ENCODE measurements around the gene ADD1. TPM values are rescaled to one million over a fixed set of nuclear protein-coding genes. Genes with fewer than 3 reads are reported as not detected.

The ADD1 gene
- total and polyA plus RNA-seq, 2 of the 13 experiments (the other 11 are each of a cell fraction or from before 2014, with no cell fraction given): 73.9 to 122 TPM

DNA sequence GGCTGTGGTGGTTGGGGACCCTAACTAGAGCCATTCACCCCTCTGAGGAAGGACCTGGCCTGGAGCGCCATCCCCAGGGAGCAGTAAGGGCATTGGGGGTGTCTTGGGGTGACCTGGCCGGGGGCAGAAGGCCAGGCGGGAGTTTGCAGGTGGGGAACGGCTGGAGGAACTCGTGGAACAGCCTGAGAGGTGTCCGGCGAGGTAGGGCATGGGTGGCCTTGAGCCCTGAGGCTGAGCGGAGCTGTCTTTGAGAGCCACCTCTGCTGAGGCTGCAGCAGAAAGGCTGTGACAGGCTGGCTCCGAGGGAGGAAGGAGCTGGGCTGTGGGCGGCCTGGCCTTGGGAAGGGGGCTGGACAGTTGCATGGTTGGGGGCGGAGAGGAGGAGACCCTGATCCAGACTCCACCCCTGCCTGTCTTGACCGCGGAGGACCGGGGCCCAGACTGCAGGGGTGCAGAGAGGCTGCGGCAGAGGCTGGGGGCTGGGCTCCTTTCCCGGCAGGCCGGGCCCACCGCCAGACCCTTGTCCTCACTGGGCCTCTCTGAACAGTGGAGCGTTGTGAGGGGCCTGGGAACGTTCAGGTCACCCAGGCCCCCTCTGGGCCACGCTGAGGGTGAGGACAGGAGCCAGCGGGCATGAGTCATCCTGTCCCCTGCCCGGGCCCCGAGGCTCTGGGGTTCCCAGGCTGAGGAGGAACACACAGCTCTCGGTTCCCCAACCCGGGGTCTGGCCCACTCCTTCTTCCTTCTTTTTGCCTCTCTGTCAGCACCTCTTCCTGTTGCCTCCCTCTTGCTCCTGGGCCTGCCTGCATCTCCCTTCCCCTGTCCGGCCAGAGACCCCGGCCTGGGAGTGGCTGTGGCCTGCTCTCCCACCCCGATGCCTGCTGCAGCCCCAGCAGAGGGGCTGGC lies 42.7 kb upstream of the ADD1 start (continued):
- TF ChIP-seq, protein P1, sequence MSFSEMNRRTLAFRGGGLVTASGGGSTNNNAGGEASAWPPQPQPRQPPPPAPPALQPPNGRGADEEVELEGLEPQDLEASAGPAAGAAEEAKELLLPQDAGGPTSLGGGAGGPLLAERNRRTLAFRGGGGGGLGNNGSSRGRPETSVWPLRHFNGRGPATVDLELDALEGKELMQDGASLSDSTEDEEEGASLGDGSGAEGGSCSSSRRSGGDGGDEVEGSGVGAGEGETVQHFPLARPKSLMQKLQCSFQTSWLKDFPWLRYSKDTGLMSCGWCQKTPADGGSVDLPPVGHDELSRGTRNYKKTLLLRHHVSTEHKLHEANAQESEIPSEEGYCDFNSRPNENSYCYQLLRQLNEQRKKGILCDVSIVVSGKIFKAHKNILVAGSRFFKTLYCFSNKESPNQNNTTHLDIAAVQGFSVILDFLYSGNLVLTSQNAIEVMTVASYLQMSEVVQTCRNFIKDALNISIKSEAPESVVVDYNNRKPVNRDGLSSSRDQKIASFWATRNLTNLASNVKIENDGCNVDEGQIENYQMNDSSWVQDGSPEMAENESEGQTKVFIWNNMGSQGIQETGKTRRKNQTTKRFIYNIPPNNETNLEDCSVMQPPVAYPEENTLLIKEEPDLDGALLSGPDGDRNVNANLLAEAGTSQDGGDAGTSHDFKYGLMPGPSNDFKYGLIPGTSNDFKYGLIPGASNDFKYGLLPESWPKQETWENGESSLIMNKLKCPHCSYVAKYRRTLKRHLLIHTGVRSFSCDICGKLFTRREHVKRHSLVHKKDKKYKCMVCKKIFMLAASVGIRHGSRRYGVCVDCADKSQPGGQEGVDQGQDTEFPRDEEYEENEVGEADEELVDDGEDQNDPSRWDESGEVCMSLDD (CRISPR knock-in tag; IDR thresholded peaks at IDR 0.05; ENCODE audit: borderline replicate concordance): peak; percentile 80; the same call in 1 of the 2 replicates
- TF ChIP-seq SMAD3 (CRISPR knock-in tag; IDR thresholded peaks at IDR 0.05) (peak; percentile 93), ZNF75D (CRISPR knock-in tag; IDR thresholded peaks at IDR 0.05; ENCODE audit: borderline replicate concordance) (no peak), YEATS4 (CRISPR knock-in tag; IDR thresholded peaks at IDR 0.05; ENCODE audit: borderline replicate concordance) (peak; percentile 66), ZBTB7A (CRISPR knock-in tag; IDR thresholded peaks at IDR 0.05) (peak; percentile 95), ZNF350 (CRISPR knock-in tag; IDR thresholded peaks at IDR 0.05; ENCODE audit: borderline replicate concordance, low read depth) (peak; percentile 87), XBP1 (CRISPR knock-in tag; IDR thresholded peaks at IDR 0.05) (no peak), ZNF841 (CRISPR knock-in tag; IDR thresholded peaks at IDR 0.05; ENCODE audit: borderline replicate concordance) (no peak), FOXK1 (CRISPR knock-in tag; IDR thresholded peaks at IDR 0.05; ENCODE audit: borderline replicate concordance, low read depth) (no peak), RBFOX2 (IDR thresholded peaks at IDR 0.05; ENCODE audit: low read depth, low read length) (peak; percentile 76), KDM5B (CRISPR knock-in tag; IDR thresholded peaks at IDR 0.05; ENCODE audit: borderline replicate concordance) (peak; percentile 22; the same call in 1 of the 2 replicates), KLF6 (CRISPR knock-in tag; IDR thresholded peaks at IDR 0.05) (peak; percentile 85; the same call in 1 of the 2 replicates), AHR (CRISPR knock-in tag; IDR thresholded peaks at IDR 0.05) (no peak), ETV6 (CRISPR knock-in tag; conservative IDR thresholded peaks at IDR 0.05) (peak; percentile 95), RCOR2 (CRISPR knock-in tag; IDR thresholded peaks at IDR 0.05) (peak; percentile 83), HNRNPLL (IDR thresholded peaks at IDR 0.05; ENCODE audit: low read depth, low read length, poor library complexity, severe bottlenecking) (peak; percentile 25), PHF8 (CRISPR knock-in tag; IDR thresholded peaks at IDR 0.05) (peak; percentile 68; the same call in 1 of the 2 replicates), ZNF547 (CRISPR knock-in tag; IDR thresholded peaks at IDR 0.05) (no peak), SMAD1 (CRISPR knock-in tag; IDR thresholded peaks at IDR 0.05; ENCODE audit: borderline replicate concordance, low read depth) (peak; percentile 92; the same call in 1 of the 2 replicates), ZFX (CRISPR knock-in tag; IDR thresholded peaks at IDR 0.05; ENCODE audit: low read depth) (peak; percentile 93), JUND (CRISPR knock-in tag; IDR thresholded peaks at IDR 0.05) (peak; percentile 96), ZMYM4 (CRISPR knock-in tag; IDR thresholded peaks at IDR 0.05) (peak; percentile 42; the same call in 1 of the 2 replicates), ETV5 (CRISPR knock-in tag; IDR thresholded peaks at IDR 0.05; ENCODE audit: borderline replicate concordance) (peak; percentile 63), RBM39 (IDR thresholded peaks at IDR 0.05; ENCODE audit: low read depth, low read length, poor library complexity, severe bottlenecking) (peak; percentile 90), PCBP2 (optimal IDR thresholded peaks at IDR 0.05; ENCODE audit: low read depth, low read length, poor library complexity, severe bottlenecking) (no peak), ZNF772 (CRISPR knock-in tag; IDR thresholded peaks at IDR 0.05) (peak; percentile 44; the same call in 1 of the 2 replicates), ZNF557 (CRISPR knock-in tag; IDR thresholded peaks at IDR 0.05) (no peak)
- TF ChIP-seq, protein P2, sequence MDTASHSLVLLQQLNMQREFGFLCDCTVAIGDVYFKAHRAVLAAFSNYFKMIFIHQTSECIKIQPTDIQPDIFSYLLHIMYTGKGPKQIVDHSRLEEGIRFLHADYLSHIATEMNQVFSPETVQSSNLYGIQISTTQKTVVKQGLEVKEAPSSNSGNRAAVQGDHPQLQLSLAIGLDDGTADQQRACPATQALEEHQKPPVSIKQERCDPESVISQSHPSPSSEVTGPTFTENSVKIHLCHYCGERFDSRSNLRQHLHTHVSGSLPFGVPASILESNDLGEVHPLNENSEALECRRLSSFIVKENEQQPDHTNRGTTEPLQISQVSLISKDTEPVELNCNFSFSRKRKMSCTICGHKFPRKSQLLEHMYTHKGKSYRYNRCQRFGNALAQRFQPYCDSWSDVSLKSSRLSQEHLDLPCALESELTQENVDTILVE (CRISPR knock-in tag; IDR thresholded peaks at IDR 0.05): peak; percentile 74
